HFF-Myc (cell line): ENCODE measurements around the gene AFDN.

ENCODE experiments used
- DNase-seq: peaks from one replicate; pipeline ENCODE4 v3.0.0-alpha.2; 2011; ENCODE audit warnings: low read depth; ENCODE audit errors: extremely low read depth
- H3K4me3 ChIP-seq: replicated peaks from 2 replicates; pipeline ENCODE4 v1.5.1; 2011; ENCODE audit warnings: low read depth, mild to moderate bottlenecking, control low read depth, low read length
- TF ChIP-seq, protein P1 (sequence below): IDR thresholded peaks from 2 replicates; pipeline ENCODE4 v1.5.1; 2012; ENCODE audit warnings: mild to moderate bottlenecking, low read depth, low read length, control low read depth; ENCODE audit errors: missing control alignments

AFDN gene

DNA sequence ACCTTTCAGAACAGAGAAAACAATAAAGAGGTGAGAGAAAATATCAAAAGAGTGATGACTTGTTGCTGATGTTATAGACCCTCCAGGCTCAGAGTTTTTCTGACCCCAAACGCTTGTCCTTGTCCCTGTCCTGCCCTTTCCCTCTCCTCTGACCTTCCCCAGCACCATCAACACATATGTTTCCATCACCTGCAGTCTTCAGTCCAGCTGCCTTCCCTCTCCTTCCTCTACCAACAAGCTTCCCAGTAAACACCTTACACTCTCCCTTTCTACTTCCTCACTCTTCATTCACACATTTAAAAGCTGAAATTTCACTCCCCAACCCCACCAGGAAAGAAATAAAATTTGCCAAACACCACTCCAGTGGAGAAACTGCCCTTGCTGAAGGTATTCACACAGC lies 25.4 kb upstream of the AFDN start:
- DNase-seq: no peak
- H3K4me3 ChIP-seq: no peak overlapping the region
- TF ChIP-seq, protein P1, sequence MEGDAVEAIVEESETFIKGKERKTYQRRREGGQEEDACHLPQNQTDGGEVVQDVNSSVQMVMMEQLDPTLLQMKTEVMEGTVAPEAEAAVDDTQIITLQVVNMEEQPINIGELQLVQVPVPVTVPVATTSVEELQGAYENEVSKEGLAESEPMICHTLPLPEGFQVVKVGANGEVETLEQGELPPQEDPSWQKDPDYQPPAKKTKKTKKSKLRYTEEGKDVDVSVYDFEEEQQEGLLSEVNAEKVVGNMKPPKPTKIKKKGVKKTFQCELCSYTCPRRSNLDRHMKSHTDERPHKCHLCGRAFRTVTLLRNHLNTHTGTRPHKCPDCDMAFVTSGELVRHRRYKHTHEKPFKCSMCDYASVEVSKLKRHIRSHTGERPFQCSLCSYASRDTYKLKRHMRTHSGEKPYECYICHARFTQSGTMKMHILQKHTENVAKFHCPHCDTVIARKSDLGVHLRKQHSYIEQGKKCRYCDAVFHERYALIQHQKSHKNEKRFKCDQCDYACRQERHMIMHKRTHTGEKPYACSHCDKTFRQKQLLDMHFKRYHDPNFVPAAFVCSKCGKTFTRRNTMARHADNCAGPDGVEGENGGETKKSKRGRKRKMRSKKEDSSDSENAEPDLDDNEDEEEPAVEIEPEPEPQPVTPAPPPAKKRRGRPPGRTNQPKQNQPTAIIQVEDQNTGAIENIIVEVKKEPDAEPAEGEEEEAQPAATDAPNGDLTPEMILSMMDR: no peak

DNA sequence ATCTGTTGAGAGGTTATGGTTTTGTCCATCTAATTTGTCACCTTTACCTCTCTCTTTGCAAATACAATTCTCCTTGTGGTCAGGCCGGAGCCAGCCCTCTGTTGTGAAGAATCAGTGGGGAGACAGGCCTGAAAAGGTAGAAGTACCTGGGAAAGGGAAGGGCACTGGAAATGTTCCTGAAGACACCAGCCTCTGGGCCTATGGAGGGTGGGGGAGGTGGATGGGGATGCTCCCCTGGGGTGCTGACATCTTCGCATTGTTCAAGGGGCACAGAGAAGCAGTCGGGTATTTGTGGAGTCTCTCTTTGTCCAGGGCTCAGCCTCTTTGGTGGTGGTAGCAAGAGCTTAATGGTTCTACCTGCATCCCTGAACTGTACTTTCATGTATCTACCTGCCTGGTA lies 24.4 kb upstream of the AFDN start:
- no peak overlapping the region for H3K4me3 ChIP-seq

DNA sequence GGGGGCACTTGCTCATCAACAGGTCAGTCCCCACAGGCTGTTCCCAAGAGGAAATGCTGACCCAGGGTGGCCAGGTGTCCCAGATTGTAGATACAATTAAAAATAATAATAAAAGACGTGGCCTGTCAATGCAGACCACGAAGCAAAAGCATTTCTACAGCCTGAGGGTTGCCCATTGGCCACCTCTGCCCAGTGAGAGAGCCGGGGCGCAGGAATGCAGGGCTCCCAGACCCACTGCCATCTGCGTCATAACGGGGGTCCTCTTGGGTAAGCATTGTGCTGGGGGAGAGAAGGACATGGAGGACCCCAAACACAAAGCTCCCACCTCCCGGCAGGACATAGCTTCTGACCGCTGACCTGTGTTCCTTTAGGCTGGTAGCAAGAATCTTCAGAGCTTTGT lies 22.9 kb upstream of the AFDN start:
- no peak for DNase-seq
- H3K4me3 ChIP-seq: no peak overlapping the region
- TF ChIP-seq, protein P1: no peak

More for the DNA sequence above, 24.4 kb upstream of the AFDN start:
- no peak for DNase-seq
- TF ChIP-seq, protein P1: no peak

DNA sequence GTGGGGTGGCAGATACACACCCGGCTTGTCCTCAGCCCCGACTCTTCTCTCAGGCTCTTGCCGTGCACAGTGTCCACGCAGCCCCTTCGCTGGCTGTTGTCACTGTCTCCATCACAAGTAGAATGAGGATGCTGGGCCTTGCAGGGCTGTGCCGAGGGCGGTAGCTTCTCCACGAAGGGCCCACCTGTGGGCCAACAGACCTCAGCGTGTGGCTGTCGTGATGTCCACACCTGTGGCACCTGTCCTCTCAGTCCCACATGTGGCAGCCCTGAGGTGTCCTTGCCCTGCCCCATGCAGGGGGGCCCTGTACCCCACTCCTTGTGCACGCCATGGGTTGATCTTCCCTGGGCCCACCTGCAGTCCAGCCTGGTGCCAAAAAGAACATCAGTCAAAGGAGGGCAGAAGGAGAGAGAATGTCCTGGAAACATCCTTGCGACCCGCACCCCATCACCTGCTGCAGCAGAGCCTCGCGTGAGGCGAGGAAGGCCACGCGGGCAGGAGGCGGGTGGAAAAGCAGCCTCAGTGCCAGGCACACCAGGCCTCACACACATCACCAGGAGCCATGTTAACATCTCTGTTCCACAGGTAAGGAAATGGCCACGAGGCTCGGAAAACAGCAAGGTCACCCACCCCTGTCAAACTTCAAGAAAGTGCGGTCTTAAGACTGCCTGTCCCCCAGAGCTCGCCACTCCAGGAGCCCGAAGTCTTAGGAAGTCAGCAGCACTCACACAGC lies 22.3 kb upstream of the AFDN start:
- no peak overlapping the region for H3K4me3 ChIP-seq
- TF ChIP-seq, protein P1: no peak
- no peak for DNase-seq

DNA sequence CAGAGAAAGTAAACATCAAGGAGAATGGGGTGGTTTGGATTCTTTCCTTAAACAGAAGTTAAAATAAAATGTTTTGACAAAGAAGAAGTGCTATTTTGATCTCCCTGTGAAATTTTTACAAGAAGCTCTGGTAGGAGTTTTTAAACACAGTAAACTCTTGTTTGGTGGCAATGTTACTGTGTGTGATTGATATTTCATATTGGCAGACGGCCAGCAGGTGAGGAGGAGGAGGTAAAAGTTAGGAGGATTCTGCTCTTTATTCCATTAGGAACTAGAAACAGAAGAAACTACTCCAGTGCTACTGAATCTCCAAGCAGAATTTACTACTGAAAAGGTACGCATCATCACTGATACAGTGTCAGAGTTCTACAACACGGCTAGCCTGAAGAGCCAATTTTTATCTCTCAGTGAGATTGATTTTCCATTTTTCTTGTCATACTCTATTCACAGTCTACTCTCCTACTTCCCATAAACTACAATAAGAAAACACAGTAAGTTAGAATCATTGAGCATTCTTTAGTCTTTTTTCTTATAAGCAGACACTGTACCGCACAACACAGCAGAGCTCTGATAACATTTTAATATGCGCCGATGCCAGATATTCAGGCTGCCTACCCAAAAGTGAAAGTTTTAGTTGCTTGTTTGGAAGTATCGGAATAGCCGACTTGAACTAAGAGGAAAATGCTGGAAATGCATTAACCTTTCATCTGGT lies 21.2 kb upstream of the AFDN start:
- H3K4me3 ChIP-seq: no peak overlapping the region
- TF ChIP-seq, protein P1: no peak
- DNase-seq: no peak

DNA sequence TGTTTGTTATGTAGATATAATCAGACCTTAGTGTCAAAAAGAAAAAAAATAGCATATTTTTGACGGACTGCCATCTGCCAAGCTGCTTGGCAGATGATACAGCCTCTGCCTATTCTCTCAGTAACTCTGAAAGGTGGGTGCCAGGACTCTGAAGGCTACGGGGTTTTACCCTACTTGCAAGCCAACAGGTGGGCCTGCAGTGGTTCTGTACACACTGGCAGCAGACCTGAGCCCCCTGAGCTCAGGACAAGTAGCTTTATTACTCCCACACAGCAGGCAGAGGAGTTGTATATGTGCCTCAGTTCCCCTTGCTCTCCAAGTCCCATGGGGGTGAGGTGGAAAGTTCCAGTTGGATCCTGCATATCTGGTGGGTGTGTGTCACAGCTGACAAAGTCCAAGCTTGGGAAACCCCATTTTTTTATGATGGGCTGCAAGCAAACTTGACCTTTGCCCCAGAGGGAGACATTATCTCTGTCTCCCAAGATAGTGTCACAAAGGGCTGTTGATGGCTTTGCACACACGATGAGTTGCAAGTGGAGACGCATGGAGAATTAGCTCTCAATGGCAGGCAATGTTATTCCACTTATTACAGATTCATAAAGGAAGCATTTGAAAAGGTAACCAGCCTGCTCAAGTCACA lies 20.5 kb upstream of the AFDN start:
- DNase-seq: no peak
- TF ChIP-seq, protein P1: no peak
- H3K4me3 ChIP-seq: no peak overlapping the region
